Measurements from ENCODE around the gene MAFG.
"Not testable (repeated sequence)": the region's sequence is repeated elsewhere in the genome, so short reads cannot be mapped to it uniquely, and the experiment has no call there.

Gene MAFG

DNA sequence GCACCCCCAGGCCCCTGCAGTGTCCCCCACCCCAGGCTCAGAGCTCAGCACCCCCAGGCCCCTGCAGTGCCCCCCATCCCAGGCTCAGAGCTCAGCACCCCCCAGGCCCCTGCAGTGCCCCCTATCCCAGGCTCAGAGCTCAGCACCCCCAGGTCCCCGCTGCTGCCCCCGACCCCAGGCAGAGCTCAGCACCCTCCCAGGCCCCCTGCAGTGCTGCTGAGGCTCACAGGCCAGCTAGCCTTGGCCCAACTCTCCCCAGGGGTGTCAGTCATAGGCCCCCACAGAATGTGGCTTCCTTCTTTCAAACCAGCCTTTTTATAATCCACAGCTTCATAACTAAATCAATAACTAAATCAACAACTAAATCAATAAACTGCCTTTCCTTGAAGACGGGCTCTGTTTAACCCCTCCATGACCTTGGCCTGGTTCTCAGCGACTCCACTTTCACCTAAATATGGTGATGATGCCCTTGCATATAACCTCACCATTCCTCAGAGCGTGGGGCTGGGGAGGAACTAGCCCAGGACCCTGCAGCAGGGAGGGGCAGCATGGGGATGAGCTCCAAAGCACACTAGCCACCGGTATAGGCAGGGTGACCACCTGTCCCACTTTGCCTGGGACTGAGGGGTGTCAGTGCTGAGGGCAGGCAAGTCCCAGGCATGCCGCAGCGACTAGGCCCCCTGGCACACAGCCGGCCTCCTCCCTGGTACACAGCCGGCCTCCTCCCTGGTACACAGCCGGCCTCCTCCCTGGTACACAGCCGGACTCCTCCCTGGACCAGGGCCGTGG lies 28.4 kb upstream of the MAFG start:
- H3K27ac ChIP-seq: no peak overlapping the region

GRCh38 chr17:81955058-81955681 lies 27.6 kb upstream of the MAFG start:
- H3K27ac ChIP-seq: no peak overlapping the region
- no peak for TF ChIP-seq CTCF (conservative IDR thresholded peaks at IDR 0.05)

More for the DNA sequence above, 28.4 kb upstream of the MAFG start:
- no peak for TF ChIP-seq CTCF (conservative IDR thresholded peaks at IDR 0.05)

DNA sequence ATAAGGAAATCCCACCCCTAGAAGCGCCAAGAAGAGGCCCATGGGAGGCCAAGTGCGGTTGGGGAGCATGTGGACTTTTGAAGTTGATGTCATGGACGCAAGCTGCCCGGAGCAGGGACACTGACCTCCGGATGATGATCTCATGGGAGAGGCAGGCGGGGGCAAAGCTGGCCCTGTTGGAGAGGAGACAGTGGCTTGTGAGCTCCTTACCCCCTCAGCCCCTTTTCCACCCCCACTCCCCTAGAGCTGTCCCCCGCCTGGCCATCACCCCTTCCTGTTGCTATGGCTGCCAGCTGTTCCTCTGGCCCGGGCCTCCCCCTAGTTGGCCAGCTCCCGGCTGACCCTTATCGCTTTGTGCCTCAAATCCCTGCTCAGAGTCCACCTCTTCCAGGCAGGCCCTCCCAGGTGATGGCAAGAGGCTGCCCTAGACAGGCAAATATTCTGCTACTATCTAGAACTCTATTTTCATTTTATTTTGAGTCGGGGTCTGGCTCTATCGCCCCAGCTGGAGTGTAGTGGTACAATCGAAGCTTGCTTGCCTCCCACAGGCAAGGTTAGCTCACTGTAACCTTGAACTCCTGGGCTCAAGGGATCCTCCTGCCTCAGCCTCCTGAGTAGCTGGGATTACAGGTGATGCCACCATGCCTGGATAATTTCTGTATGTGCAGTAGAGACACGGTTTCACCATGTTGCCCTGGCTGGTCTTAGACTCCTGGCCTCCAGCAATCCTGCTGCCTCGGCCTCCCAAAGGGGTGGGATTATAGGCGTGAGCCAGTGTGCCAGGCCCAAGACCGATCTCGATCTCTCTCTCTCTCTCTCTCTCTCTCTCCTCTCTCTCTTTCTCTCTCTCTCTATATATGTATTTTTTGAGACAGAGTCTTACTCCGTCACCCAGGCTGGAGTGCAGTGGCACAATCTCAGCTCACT lies 26.9 kb upstream of the MAFG start:
- no peak for TF ChIP-seq CTCF (conservative IDR thresholded peaks at IDR 0.05)
- no peak overlapping the region for H3K27ac ChIP-seq

- not testable (repeated sequence) for H3K27ac ChIP-seq
Observed at GRCh38 chr17:81953443-81953842, 25.9 kb upstream of the MAFG start.

- no peak overlapping the region for H3K27ac ChIP-seq
- TF ChIP-seq CTCF (conservative IDR thresholded peaks at IDR 0.05): no peak
Observed at GRCh38 chr17:81952792-81953228, 25.3 kb upstream of the MAFG start.

- H3K27ac ChIP-seq: no peak overlapping the region
- no peak for TF ChIP-seq CTCF (conservative IDR thresholded peaks at IDR 0.05)
Observed at GRCh38 chr17:81951785-81952684, 24.5 kb upstream of the MAFG start.

GRCh38 chr17:81950501-81950900 lies 23.0 kb upstream of the MAFG start:
- no peak overlapping the region for H3K27ac ChIP-seq
- no peak for TF ChIP-seq CTCF (conservative IDR thresholded peaks at IDR 0.05)

Measured in VCaP (cell line).